Measurements from ENCODE around the gene SCRN1. TPM values are rescaled to one million over a fixed set of nuclear protein-coding genes. Genes with fewer than 3 reads are reported as not detected.

SCRN1 gene
- total and polyA plus RNA-seq, 5 donors, result 10.1 to 30.9 (median 29.0) TPM

DNA sequence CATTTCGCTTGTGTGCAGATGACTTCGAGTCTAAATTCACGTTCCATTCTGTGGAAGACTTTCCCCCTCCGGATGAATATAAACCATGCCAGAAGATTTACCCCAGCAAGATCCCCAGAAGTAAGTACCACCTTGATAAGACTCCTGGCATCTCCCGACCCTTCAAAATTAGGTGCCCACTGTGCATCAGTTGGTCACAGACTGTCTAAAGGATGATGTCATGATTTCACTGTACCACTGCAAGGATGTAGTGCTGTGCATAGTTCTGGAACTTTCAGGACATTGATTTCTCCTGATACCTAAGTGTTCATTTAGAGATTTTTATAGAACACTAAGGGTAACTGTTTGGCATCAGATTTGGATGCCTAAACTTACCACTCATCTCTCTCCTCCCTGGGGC, 100.3 kb downstream of the SCRN1 start:
- intact Hi-C loops (cut with DNase I), result no loop called here
- Histone ChIP-seq H3K27ac (ENCODE audit: low read length) (no peak overlapping the region), H3K9me3 (ENCODE audit: control insufficient read depth, low read length) (no peaks in the 10 kb centered on the region), H3K4me1 (ENCODE audit: control insufficient read depth, insufficient read depth, low read length) (no peaks in the 10 kb centered on the region), H3K4me3 (ENCODE audit: low read length) (no peak overlapping the region), H3K27me3 (ENCODE audit: control insufficient read depth, insufficient read depth) (no peaks in the 10 kb centered on the region)
- 92% methylated on average over 5 of the region's 5 CpGs for WGBS
- ATAC-seq, result no peak
- no peak for DNase-seq

DNA sequence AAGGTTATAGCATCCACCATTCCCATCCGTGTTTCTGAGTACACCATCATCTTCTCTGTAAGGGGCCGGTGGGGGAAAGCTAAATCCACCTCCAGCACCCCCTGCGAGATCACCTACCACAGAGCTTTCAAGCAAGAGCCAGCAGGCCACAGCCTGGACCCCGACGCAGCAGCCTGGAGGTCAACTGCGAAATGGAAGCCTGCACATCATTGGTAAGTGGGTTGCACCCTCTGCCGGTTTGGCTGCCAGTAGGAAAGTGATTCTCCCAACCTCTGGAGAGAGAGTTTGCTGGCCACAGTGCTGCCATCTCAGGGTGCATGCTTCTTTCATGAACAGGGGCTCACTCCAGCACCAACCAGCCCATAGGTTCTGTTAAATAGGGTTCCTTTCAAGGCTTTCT, 101.6 kb downstream of the SCRN1 start:
- ATAC-seq, result no peak
- no peaks in the 10 kb centered on the region for H3K4me1 ChIP-seq (ENCODE audit: control insufficient read depth, insufficient read depth, low read length)
- DNase-seq, result no peak
- WGBS, result 91% methylated on average over 7 of the region's 7 CpGs
- no peaks in the 10 kb centered on the region for H3K27me3 ChIP-seq (ENCODE audit: control insufficient read depth, insufficient read depth)
- H3K4me3 ChIP-seq (ENCODE audit: low read length), result no peak overlapping the region
- H3K27ac ChIP-seq (ENCODE audit: low read length), result no peak overlapping the region
- intact Hi-C loops (cut with DNase I), result no loop called here
- no peaks in the 10 kb centered on the region for H3K9me3 ChIP-seq (ENCODE audit: control insufficient read depth, low read length)

DNA sequence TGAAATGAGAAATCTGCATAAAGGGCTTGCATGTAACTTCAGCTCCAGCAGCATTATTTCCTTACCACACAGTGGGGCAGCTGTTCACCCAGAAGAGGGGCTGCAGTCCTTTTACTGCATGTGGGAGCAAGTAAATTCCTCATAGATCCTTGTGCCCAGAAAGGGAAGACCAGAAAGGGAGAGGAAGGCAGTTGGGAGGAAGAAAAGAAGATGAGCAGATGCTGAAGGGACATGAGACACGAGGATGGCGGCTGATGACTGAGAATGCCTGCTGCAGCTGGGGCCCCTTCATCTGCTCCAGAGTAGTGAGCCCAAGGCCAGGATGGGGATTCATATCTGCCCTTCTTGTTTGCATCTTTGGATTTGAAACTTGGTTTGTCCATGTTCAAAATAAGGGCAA, 102.8 kb downstream of the SCRN1 start:
- H3K27ac ChIP-seq (ENCODE audit: low read length), result no peak overlapping the region
- H3K27me3 ChIP-seq (ENCODE audit: control insufficient read depth, insufficient read depth), result no peaks in the 10 kb centered on the region
- DNase-seq (no peak), ATAC-seq (no peak)
- WGBS, result 92% methylated on average over 2 of the region's 2 CpGs
- H3K4me3 ChIP-seq (ENCODE audit: low read length), result no peak overlapping the region
- no peaks in the 10 kb centered on the region for H3K4me1 ChIP-seq (ENCODE audit: control insufficient read depth, insufficient read depth, low read length)
- intact Hi-C loops (cut with DNase I), result no loop called here
- no peaks in the 10 kb centered on the region for H3K9me3 ChIP-seq (ENCODE audit: control insufficient read depth, low read length)

DNA sequence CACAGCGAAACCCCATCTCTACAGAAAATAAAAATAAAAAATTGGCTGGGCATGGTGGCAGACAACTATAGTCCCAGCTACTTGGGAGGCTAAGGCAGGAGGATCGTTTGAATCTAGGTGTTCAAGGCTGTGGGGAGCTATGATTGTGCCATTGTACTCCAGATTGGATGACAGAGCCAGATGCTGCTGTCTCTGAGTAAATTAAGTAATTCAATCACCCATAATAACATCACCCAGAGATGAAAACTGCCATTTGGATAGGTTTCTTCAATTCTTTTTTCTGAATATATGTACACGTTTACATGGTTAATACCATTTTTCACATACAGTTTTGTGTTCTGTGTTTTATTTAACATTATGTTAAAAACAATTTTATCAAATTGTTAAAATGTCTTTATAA, 104.0 kb downstream of the SCRN1 start:
- intact Hi-C loops (cut with DNase I), result no loop called here
- Histone ChIP-seq H3K27ac (ENCODE audit: low read length) (no peak overlapping the region), H3K4me3 (ENCODE audit: low read length) (no peak overlapping the region), H3K9me3 (ENCODE audit: control insufficient read depth, low read length) (no peaks in the 10 kb centered on the region), H3K27me3 (ENCODE audit: control insufficient read depth, insufficient read depth) (no peaks in the 10 kb centered on the region), H3K4me1 (ENCODE audit: control insufficient read depth, insufficient read depth, low read length) (no peaks in the 10 kb centered on the region)
- DNase-seq (no peak), ATAC-seq (no peak)
- WGBS, result 88% methylated on average over 3 of the region's 3 CpGs

DNA sequence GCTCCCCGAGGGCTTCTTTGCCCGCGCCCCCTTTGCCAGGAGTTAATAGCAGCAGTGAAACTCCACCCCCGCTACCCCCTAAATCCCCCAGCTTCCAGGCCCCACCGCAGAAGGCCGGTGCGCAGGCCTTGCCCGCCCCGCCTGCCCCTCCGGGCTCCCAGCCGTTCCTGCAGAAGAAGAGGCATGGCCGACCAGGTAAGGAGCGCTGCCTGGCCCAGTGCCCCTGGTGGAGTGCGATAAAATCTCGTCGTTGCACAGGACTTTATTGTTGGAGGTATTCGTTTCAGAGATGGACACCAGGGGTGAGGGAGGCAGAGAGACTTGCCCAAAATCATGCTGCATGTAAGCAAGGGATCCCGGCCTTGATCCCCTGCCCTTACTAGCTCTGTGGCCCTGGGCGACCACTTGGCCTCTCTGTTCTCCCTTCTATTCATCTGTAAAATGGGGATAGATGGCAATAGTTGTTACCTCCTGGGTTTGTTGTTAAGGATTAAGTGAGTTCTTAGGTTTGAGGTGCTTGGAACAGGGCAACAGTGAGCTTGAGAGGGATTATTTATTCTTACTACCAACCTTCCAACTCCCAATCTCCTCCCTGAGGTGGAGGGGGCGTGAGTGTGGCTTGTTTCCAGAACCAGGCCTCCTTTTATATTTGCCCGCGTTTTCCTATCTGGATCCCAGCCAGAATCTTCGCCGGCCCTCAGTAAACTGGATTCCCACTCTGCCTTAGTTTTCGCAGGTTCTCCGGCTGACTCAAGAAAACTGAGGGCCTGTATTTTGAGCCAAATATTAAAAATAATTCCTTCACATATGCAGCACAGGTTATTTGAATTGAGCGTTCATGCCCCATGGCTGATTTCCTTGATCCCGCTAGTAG, 105.0 kb downstream of the SCRN1 start:
- Histone ChIP-seq H3K4me1 (ENCODE audit: control insufficient read depth, insufficient read depth, low read length) (no peaks in the 10 kb centered on the region), H3K27ac (ENCODE audit: low read length) (no peak overlapping the region), H3K4me3 (ENCODE audit: low read length) (no peak overlapping the region), H3K9me3 (ENCODE audit: control insufficient read depth, low read length) (no peaks in the 10 kb centered on the region), H3K27me3 (ENCODE audit: control insufficient read depth, insufficient read depth) (no peaks in the 10 kb centered on the region)
- ATAC-seq, result no peak
- intact Hi-C loops (cut with DNase I), result no loop called here
- WGBS, result 50% methylated on average over 28 of the region's 28 CpGs
- peak in 1 of 3 donors; percentile 48 for DNase-seq

DNA sequence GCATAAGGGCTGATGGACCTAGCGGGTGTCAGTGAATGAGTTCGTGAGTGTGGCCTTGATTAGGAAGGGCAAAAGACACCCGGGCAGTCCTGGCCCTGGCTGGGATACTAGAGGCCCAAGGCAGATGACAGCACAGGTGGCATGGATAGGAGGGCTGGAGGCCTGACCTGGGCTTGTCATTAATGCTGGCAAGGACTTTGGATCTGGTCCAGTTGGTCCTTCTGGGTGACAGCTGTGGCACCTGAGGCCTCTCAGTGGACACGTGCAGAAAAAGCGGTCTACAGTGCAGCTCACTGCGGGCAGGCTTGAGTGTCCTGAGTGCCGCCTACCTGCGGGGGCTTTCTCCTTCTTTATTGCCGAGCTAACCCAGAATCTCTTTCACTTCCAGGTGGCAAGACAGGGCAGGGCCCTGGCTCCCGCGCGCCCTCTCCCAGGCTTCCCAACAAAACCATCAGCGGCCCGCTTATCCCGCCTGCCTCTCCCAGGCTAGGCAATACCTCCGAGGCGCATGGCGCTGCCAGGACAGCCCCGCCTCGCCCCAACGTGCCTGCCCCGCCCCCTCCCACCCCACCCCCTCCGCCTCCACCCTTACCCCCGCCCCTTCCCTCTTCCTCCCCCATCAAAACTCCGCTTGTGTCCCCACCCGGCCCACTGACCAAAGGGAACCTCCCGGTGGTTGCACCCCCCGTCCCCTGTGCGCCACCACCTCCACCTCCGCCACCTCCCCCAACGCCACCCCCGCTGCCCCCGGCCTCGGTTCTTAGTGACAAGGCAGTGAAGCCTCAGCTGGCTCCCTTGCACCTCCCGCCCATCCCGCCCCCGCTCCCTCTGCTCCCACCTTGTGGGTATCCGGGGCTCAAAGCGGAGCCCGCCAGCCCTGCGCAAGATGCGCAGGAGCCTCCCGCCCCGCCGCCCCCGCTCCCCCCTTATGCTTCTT, 105.9 kb downstream of the SCRN1 start:
- DNase-seq (peak in 2 of 3 donors; percentile 34 to 52), ATAC-seq (peak in 1 of 2 donors; percentile 27)
- Histone ChIP-seq H3K27me3 (ENCODE audit: control insufficient read depth, insufficient read depth) (no peaks in the 10 kb centered on the region), H3K27ac (ENCODE audit: low read length) (no peak overlapping the region), H3K9me3 (ENCODE audit: control insufficient read depth, low read length) (no peaks in the 10 kb centered on the region), H3K4me1 (ENCODE audit: control insufficient read depth, insufficient read depth, low read length) (no peaks in the 10 kb centered on the region), H3K4me3 (ENCODE audit: low read length) (no peak overlapping the region)
- WGBS, result 36% methylated on average over 45 of the region's 46 CpGs
- intact Hi-C loops (cut with DNase I), result no loop called here

DNA sequence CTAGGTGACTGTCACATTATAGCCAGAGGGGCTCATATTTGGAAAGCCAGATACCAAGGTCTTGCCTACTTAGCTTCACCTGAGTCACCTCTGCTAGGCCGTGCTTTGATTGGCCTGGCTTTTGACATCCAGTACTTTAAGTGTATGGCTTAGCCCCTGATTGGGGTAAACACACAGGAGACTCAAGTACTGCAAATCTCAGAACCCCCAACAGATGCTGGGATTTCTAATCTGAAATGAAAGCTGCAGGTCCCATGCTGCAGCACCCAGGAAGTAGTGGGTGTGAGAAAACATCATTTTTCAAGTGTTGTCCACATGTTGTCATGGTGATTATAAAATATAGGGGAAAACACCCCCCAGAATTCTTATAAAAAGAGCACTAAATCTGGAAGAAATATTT, 107.1 kb downstream of the SCRN1 start:
- Histone ChIP-seq H3K27ac (ENCODE audit: low read length) (no peak overlapping the region), H3K4me1 (ENCODE audit: control insufficient read depth, insufficient read depth, low read length) (no peaks in the 10 kb centered on the region), H3K9me3 (ENCODE audit: control insufficient read depth, low read length) (no peaks in the 10 kb centered on the region), H3K27me3 (ENCODE audit: control insufficient read depth, insufficient read depth) (no peaks in the 10 kb centered on the region), H3K4me3 (ENCODE audit: low read length) (no peak overlapping the region)
- WGBS, result 96% methylated on average over 1 of the region's 1 CpG
- intact Hi-C loops (cut with DNase I), result no loop called here
- DNase-seq (no peak), ATAC-seq (no peak)

DNA sequence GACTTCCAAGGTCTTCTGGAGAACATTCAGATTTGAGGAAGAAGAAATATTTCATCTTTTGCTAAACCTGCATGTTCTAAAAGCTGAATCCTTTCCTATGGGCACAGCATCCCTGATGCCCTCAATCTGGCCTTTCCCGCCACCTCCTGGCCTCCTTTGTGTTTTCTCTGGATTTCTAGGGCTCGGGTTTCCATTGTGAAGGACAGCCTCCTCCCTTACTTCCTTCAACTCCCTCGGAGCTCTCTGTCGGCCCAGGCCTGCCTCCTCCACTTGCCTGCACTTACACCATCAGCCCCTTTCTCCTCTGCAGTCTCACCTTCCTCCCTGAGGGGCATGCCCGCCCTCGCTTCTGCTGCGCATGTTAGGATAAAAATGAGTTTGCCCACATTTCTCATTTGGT, 107.9 kb downstream of the SCRN1 start:
- Histone ChIP-seq H3K27ac (ENCODE audit: low read length) (no peak overlapping the region), H3K27me3 (ENCODE audit: control insufficient read depth, insufficient read depth) (no peaks in the 10 kb centered on the region), H3K4me3 (ENCODE audit: low read length) (no peak overlapping the region), H3K9me3 (ENCODE audit: control insufficient read depth, low read length) (no peaks in the 10 kb centered on the region), H3K4me1 (ENCODE audit: control insufficient read depth, insufficient read depth, low read length) (no peaks in the 10 kb centered on the region)
- intact Hi-C loops (cut with DNase I), result no loop called here
- 76% methylated on average over 7 of the region's 7 CpGs for WGBS
- ATAC-seq (peak in 1 of 2 donors; percentile 60), DNase-seq (peak in 1 of 3 donors; percentile 46)

DNA sequence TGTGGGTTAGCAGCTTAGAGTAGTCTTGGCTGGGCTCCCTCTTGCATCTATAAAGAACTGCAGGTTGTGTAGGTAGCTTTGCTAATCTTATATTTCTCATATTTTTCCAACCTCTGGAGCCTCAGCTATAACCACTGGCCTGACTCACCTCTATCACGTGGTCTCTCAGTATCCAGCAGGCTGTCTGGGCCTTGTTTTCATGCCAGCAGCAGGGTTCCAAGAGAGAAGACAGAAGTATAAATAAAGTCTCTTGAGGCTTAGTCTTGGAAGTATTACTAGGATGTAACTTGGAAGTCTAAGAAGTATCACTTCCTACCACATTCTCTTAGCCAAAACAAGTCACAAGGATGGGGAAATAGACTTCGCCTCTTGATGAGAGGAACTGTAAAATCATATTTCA, 110.0 kb downstream of the SCRN1 start:
- Histone ChIP-seq H3K4me1 (ENCODE audit: control insufficient read depth, insufficient read depth, low read length) (no peaks in the 10 kb centered on the region), H3K27ac (ENCODE audit: low read length) (no peak overlapping the region), H3K4me3 (ENCODE audit: low read length) (no peak overlapping the region), H3K9me3 (ENCODE audit: control insufficient read depth, low read length) (no peaks in the 10 kb centered on the region), H3K27me3 (ENCODE audit: control insufficient read depth, insufficient read depth) (no peaks in the 10 kb centered on the region)
- intact Hi-C loops (cut with DNase I), result no loop called here
- peak in 1 of 2 donors; percentile 40 for ATAC-seq
- DNase-seq, result peak in 2 of 3 donors; percentile 59 to 69
- 44% methylated on average over 2 of the region's 2 CpGs for WGBS

DNA sequence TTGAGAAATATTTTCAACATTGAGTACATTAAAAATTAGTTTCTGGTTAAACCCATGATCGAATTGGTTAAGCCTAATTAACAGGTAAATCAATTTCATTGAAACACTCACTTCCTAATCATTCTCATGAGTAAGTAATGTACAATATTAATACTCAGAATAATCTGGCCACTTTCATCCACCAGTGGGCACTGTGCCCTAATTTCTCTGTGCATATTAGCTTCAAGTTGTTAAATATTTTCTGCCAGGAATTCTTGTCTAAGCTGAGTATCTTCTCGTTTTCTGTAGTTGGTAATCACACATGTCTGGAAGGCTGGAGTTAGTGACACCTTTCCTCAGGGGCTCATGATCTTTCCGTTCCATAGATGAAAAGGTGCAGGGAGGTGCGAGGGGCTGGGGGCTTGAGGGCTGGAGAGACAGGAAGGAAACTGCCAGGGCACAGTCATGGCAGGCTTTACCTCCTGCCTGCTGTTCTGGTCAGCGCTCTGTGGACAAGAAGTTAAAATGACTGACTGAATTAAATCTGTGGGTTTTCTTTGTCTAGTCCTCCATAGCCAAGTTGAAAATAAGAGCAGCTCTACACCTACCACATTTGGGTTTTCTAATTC, 111.4 kb downstream of the SCRN1 start:
- intact Hi-C loops (cut with DNase I), result no loop called here
- no peak for ATAC-seq

DNA sequence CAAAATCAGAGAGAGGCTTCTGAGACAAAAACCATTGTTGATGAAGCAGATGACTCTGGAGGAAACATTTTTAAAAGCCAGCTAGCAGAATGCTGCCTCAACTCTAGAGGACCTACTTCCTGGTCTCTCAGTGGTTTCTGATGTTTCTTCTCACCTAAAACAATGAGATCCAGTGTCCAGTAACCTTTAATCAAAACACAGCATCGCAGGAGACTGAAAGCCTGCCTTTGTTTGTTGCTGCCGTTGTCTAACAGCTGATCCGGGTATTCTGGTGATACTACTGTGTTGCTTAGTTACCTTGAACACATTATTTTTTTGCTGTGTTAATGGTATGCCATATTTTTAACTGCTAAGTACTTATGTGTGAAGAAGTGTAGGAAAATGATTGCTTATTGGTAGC, 112.4 kb downstream of the SCRN1 start:
- ATAC-seq, result no peak
- Histone ChIP-seq H3K9me3 (ENCODE audit: control insufficient read depth, low read length) (no peaks in the 10 kb centered on the region), H3K27ac (ENCODE audit: low read length) (no peak overlapping the region), H3K4me1 (ENCODE audit: control insufficient read depth, insufficient read depth, low read length) (no peaks in the 10 kb centered on the region), H3K4me3 (ENCODE audit: low read length) (no peak overlapping the region), H3K27me3 (ENCODE audit: control insufficient read depth, insufficient read depth) (no peaks in the 10 kb centered on the region)
- 24% methylated on average over 3 of the region's 3 CpGs for WGBS
- intact Hi-C loops (cut with DNase I), result no loop called here
- DNase-seq, result no peak

More for the DNA sequence above, 111.4 kb downstream of the SCRN1 start:
- DNase-seq, result peak in 1 of 3 donors; percentile 59
- Histone ChIP-seq H3K9me3 (ENCODE audit: control insufficient read depth, low read length) (no peaks in the 10 kb centered on the region), H3K27ac (ENCODE audit: low read length) (no peak overlapping the region), H3K27me3 (ENCODE audit: control insufficient read depth, insufficient read depth) (no peaks in the 10 kb centered on the region), H3K4me1 (ENCODE audit: control insufficient read depth, insufficient read depth, low read length) (no peaks in the 10 kb centered on the region), H3K4me3 (ENCODE audit: low read length) (no peak overlapping the region)
- WGBS, result 52% methylated on average over 5 of the region's 5 CpGs

Data from right cardiac atrium (tissue), 5 donors.